ENCODE measurements around the gene AKAP6.

Gene AKAP6

GRCh38 chr14:32419429-32419828 is 90.3 kb downstream of the AKAP6 start:
- no peak overlapping the region for H3K4me3 ChIP-seq (ENCODE audit: low read depth, low read length)
- no peak for TF ChIP-seq CTCF (IDR thresholded peaks at IDR 0.05; ENCODE audit: low read depth, low read length, missing control alignments)
- no peak for DNase-seq (ENCODE audit: low read depth)
- in situ Hi-C loops (cut with HindIII; ENCODE audit: low sequenced_read_pairs): no loop called here

GRCh38 chr14:32421781-32422180 is 92.7 kb downstream of the AKAP6 start:
- H3K4me3 ChIP-seq (ENCODE audit: low read depth, low read length): no peak overlapping the region
- no peak for TF ChIP-seq CTCF (IDR thresholded peaks at IDR 0.05; ENCODE audit: low read depth, low read length, missing control alignments)
- in situ Hi-C loops (cut with HindIII; ENCODE audit: low sequenced_read_pairs): no loop called here
- DNase-seq (ENCODE audit: low read depth): no peak

GRCh38 chr14:32422440-32422839 is 93.3 kb downstream of the AKAP6 start:
- no peak for DNase-seq (ENCODE audit: low read depth)
- in situ Hi-C loops (cut with HindIII; ENCODE audit: low sequenced_read_pairs): no loop called here

GRCh38 chr14:32426028-32426427 is 96.9 kb downstream of the AKAP6 start:
- in situ Hi-C loops (cut with HindIII; ENCODE audit: low sequenced_read_pairs): no loop called here
- TF ChIP-seq CTCF (IDR thresholded peaks at IDR 0.05; ENCODE audit: low read depth, low read length, missing control alignments): no peak
- no peak for DNase-seq (ENCODE audit: low read depth)
- no peak overlapping the region for H3K4me3 ChIP-seq (ENCODE audit: low read depth, low read length)

More at GRCh38 chr14:32422440-32422839, 93.3 kb downstream of the AKAP6 start:
- no peak for TF ChIP-seq CTCF (IDR thresholded peaks at IDR 0.05; ENCODE audit: low read depth, low read length, missing control alignments)
- H3K4me3 ChIP-seq (ENCODE audit: low read depth, low read length): no peak overlapping the region

GRCh38 chr14:32426586-32427388 is 97.7 kb downstream of the AKAP6 start:
- no peak for DNase-seq (ENCODE audit: low read depth)
- in situ Hi-C loops (cut with HindIII; ENCODE audit: low sequenced_read_pairs): no loop called here
- H3K4me3 ChIP-seq (ENCODE audit: low read depth, low read length): no peak overlapping the region
- TF ChIP-seq CTCF (IDR thresholded peaks at IDR 0.05; ENCODE audit: low read depth, low read length, missing control alignments): no peak

- no peak for TF ChIP-seq CTCF (IDR thresholded peaks at IDR 0.05; ENCODE audit: low read depth, low read length, missing control alignments)
- no peak for DNase-seq (ENCODE audit: low read depth)
- H3K4me3 ChIP-seq (ENCODE audit: low read depth, low read length): no peak overlapping the region
- in situ Hi-C loops (cut with HindIII; ENCODE audit: low sequenced_read_pairs): no loop called here
Measured at GRCh38 chr14:32427726-32428528, 98.8 kb downstream of the AKAP6 start.
